ENCODE measurements around the gene STUM.

The STUM gene

DNA sequence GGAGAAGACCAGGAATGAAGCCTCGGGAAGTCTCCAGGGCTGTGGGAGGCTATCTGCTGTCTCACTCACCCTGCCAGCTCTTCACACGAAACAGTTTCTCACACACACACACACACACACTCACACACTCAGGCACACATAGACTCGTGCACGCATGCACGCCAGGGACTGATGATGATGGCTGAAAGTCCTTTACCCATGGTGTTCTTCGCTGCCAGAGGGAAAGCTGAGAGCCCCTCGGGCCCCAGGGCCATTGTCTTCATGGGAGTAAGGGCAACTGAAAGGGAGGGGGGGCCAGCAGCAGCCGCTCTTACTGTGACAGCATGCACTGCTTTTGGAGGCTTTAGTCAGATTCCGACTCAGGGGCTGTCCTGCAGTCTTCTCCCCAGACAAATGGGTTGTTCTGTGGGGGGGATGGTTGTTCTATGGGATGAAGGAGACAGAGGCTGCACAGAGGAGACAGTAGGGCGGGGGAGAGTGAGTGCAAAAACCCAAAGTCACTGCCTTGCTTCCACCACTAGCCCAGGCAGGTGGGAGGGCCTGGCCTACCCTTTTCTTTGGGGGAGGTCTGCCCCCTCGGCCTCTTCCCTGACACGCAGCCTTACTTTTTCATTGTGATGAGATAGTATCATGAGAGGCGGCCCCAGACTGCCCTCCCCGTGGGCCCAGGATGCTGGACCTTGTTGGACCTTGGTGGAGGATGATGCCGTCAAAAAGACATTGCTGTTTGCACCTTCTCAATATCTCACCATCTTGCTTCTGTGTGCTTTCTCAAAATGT is 29.0 kb downstream of the STUM start:
- peaks cover 4% of the 10 kb centered on the region for H3K4me1 ChIP-seq (ENCODE audit: insufficient read depth, insufficient read length)
- TF ChIP-seq YY1 (IDR thresholded peaks at IDR 0.05; ENCODE audit: insufficient read depth, insufficient read length) (no peak), SUZ12 (IDR thresholded peaks at IDR 0.05; ENCODE audit: extremely low read depth, insufficient read depth, insufficient read length) (no peak), ZNF274 (IDR thresholded peaks at IDR 0.05; ENCODE audit: low read depth, low read length) (no peak)
- H3K9ac ChIP-seq (ENCODE audit: insufficient read length, low read depth), result no peak overlapping the region
- H3K36me3 ChIP-seq (ENCODE audit: insufficient read depth, insufficient read length, low read length), result no peaks in the 10 kb centered on the region
- H3K4me3 ChIP-seq (ENCODE audit: insufficient read length, low read depth), result no peak overlapping the region
- H3K9me3 ChIP-seq (ENCODE audit: insufficient read depth, low read length), result peaks cover 7% of the 10 kb centered on the region; the same call in 1 of the 2 replicates
- no peak for DNase-seq (ENCODE audit: low read depth, low spot score)
- H3K27me3 ChIP-seq (ENCODE audit: insufficient read depth, insufficient read length), result no peaks in the 10 kb centered on the region

DNA sequence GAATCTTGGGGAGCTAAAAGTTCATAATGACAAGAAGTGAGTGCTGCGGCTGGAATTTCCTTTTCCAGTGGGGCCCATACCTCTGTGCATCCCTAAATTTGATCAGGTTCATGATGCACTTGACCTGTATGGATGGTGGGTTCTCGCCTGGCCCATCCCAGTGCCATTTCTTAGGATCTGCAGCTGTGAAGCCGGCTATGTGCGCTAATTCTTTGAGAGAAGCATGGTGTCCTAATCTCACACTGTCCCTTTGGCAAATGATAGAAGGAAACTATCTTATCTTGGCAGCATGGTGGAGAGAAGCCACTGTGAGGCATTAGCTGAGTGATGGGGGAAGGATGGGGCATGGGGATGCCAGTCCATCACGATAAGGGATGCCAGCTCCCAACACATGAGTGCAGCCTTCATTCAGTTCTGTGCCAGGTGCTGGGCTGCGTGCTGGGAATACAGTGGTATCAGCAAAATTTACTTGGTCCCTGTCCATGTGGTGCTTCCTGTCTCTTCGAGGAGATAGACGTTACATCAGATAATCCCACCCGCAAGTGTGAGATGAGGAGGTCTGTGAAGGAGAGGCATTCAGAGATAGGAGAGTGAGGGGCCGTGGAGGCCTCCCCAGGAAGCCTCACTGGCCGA is 30.5 kb downstream of the STUM start:
- H3K27me3 ChIP-seq (ENCODE audit: insufficient read depth, insufficient read length), result no peaks in the 10 kb centered on the region
- H3K4me3 ChIP-seq (ENCODE audit: insufficient read length, low read depth), result no peak overlapping the region
- H3K9me3 ChIP-seq (ENCODE audit: insufficient read depth, low read length), result peaks cover 7% of the 10 kb centered on the region; the same call in 1 of the 2 replicates
- TF ChIP-seq YY1 (IDR thresholded peaks at IDR 0.05; ENCODE audit: insufficient read depth, insufficient read length) (no peak), SUZ12 (IDR thresholded peaks at IDR 0.05; ENCODE audit: extremely low read depth, insufficient read depth, insufficient read length) (no peak), ZNF274 (IDR thresholded peaks at IDR 0.05; ENCODE audit: low read depth, low read length) (no peak)
- peaks cover 4% of the 10 kb centered on the region for H3K4me1 ChIP-seq (ENCODE audit: insufficient read depth, insufficient read length)
- no peak overlapping the region for H3K9ac ChIP-seq (ENCODE audit: insufficient read length, low read depth)
- DNase-seq (ENCODE audit: low read depth, low spot score), result no peak
- H3K36me3 ChIP-seq (ENCODE audit: insufficient read depth, insufficient read length, low read length), result no peaks in the 10 kb centered on the region

DNA sequence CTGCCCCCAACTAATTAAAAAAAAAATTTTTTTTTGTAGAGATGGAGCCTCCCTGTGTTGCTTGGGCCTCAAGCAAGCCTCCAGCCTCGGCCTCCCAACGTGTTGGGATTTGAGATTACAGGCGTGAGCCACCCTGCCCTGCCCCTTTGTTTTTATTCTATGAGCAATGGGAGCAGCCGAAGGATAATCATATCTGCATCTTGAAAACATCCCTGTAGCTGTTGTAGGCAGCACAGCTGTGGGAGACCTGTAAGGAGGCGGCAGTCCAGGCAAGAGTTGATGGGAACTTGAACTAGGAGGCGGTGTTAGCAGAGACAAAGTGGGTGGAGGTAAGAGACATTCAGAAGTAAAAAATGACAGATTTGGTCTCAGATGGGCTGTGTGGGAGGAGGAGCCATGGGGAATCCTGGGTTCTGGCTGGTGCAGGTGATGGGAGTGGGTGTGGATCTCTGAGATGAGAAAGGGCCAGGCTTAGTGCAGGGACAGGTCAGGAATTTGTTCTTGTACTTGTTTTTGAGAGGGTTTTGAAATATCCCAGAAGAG is 31.3 kb downstream of the STUM start:
- TF ChIP-seq SUZ12 (IDR thresholded peaks at IDR 0.05; ENCODE audit: extremely low read depth, insufficient read depth, insufficient read length) (no peak), ZNF274 (IDR thresholded peaks at IDR 0.05; ENCODE audit: low read depth, low read length) (no peak), YY1 (IDR thresholded peaks at IDR 0.05; ENCODE audit: insufficient read depth, insufficient read length) (no peak)
- no peaks in the 10 kb centered on the region for H3K27me3 ChIP-seq (ENCODE audit: insufficient read depth, insufficient read length)

DNA sequence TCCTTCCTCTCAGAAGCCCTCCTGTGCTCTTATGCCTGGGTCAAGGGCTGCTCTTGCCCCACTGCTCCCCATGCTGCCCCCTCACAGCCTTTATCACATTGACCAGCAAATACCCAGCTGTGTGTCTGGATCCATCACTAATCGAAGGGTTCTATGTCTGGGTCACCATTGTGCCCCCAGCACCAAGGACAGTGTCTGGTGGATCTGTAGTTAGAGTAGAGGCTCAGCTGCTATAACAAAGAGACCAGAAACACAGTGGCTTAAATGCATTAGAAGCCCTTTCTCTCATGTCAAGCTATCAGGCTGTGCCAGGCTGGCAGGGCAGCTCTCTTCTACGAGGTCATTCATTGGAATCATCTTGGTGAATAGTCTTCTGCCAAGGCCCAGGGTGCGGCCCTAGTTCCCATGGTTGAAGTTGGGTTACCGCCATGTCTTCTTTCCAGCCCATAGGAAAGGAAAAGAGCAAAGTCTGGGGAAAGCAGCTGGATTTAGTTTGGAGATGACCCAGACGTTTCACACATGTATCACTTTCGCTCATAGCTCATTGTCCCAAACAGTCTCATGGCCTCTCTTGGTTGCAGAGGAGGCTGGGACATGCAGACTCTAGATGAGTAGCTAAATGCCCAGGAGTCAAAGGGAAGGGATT is 32.2 kb downstream of the STUM start:
- DNase-seq (ENCODE audit: low read depth, low spot score), result no peak
- H3K9me3 ChIP-seq (ENCODE audit: insufficient read depth, low read length), result peaks cover 7% of the 10 kb centered on the region; the same call in 1 of the 2 replicates
- no peak overlapping the region for H3K4me3 ChIP-seq (ENCODE audit: insufficient read length, low read depth)
- TF ChIP-seq ZNF274 (IDR thresholded peaks at IDR 0.05; ENCODE audit: low read depth, low read length), result no peak
- TF ChIP-seq SUZ12 (IDR thresholded peaks at IDR 0.05; ENCODE audit: extremely low read depth, insufficient read depth, insufficient read length), result no peak
- no peak for TF ChIP-seq YY1 (IDR thresholded peaks at IDR 0.05; ENCODE audit: insufficient read depth, insufficient read length)
- H3K9ac ChIP-seq (ENCODE audit: insufficient read length, low read depth), result no peak overlapping the region
- peaks cover 4% of the 10 kb centered on the region for H3K4me1 ChIP-seq (ENCODE audit: insufficient read depth, insufficient read length)
- H3K36me3 ChIP-seq (ENCODE audit: insufficient read depth, insufficient read length, low read length), result no peaks in the 10 kb centered on the region
- H3K27me3 ChIP-seq (ENCODE audit: insufficient read depth, insufficient read length), result no peaks in the 10 kb centered on the region

More for the DNA sequence above, 31.3 kb downstream of the STUM start:
- no peaks in the 10 kb centered on the region for H3K36me3 ChIP-seq (ENCODE audit: insufficient read depth, insufficient read length, low read length)
- peaks cover 7% of the 10 kb centered on the region; the same call in 1 of the 2 replicates for H3K9me3 ChIP-seq (ENCODE audit: insufficient read depth, low read length)
- no peak for DNase-seq (ENCODE audit: low read depth, low spot score)
- H3K4me1 ChIP-seq (ENCODE audit: insufficient read depth, insufficient read length), result peaks cover 4% of the 10 kb centered on the region
- H3K9ac ChIP-seq (ENCODE audit: insufficient read length, low read depth), result no peak overlapping the region
- no peak overlapping the region for H3K4me3 ChIP-seq (ENCODE audit: insufficient read length, low read depth)

DNA sequence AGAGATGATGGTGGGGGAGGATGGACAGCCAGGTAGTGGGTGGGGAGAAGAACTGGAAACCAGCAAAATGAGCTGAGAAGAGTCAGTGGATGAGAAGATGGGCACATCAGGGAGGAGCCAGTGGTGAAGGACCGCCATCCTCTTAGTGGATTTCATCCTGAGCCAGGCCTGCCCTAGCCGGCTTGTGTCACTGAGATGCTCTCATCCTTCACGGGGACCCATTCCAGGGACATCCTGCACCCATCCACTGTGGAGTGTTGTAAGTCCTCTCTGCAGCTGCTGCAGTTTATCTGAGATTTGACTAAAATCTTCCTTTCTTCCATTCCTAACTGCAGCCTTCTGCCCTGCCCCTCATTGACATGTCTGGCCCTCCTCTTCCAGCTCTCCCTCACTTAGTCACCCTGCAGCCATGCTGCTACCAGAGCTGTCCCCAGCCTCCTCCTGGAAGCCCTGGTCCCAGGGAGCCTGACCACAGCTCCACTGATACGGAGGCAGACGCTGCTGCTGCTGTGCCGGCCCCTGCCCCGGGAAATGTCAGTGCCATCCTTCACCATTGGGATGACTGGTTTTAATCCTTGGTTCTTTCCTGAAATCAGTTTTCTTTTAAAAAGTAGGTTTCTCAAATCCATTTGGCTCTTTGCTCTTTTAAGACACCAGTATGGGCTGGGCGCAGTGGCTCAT is 33.2 kb downstream of the STUM start:
- DNase-seq (ENCODE audit: low read depth, low spot score), result no peak
- peaks cover 4% of the 10 kb centered on the region for H3K4me1 ChIP-seq (ENCODE audit: insufficient read depth, insufficient read length)
- H3K9me3 ChIP-seq (ENCODE audit: insufficient read depth, low read length), result peaks cover 7% of the 10 kb centered on the region; the same call in 1 of the 2 replicates
- H3K27me3 ChIP-seq (ENCODE audit: insufficient read depth, insufficient read length), result no peaks in the 10 kb centered on the region
- no peak for TF ChIP-seq SUZ12 (IDR thresholded peaks at IDR 0.05; ENCODE audit: extremely low read depth, insufficient read depth, insufficient read length)
- TF ChIP-seq ZNF274 (IDR thresholded peaks at IDR 0.05; ENCODE audit: low read depth, low read length), result no peak
- TF ChIP-seq YY1 (IDR thresholded peaks at IDR 0.05; ENCODE audit: insufficient read depth, insufficient read length), result no peak
- H3K9ac ChIP-seq (ENCODE audit: insufficient read length, low read depth), result no peak overlapping the region
- H3K4me3 ChIP-seq (ENCODE audit: insufficient read length, low read depth), result no peak overlapping the region
- H3K36me3 ChIP-seq (ENCODE audit: insufficient read depth, insufficient read length, low read length), result no peaks in the 10 kb centered on the region

DNA sequence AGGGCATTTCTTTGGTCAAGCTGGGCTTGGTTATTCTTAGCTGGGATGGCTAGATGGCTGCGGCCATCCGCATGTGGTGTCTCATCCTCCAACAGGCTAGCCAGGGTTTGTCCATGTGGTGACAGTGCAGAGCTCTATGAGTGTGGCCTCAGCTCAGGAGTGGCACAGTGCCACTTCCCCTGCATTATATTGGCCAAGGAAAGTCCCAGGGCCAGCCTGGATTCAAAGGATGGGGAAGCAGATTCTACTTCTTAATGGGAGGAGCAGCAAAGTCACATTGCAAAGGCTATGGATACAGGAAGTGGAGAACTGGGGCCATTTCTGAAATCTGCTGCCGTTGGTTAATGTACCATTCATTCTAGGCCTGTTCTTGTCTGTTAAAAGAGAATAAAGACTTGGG is 34.4 kb downstream of the STUM start:
- Histone ChIP-seq H3K9me3 (ENCODE audit: insufficient read depth, low read length) (peaks cover 7% of the 10 kb centered on the region; the same call in 1 of the 2 replicates), H3K36me3 (ENCODE audit: insufficient read depth, insufficient read length, low read length) (no peaks in the 10 kb centered on the region), H3K4me3 (ENCODE audit: insufficient read length, low read depth) (no peak overlapping the region), H3K4me1 (ENCODE audit: insufficient read depth, insufficient read length) (peaks cover under 1% of the 10 kb centered on the region), H3K9ac (ENCODE audit: insufficient read length, low read depth) (no peak overlapping the region), H3K27me3 (ENCODE audit: insufficient read depth, insufficient read length) (no peaks in the 10 kb centered on the region)
- no peak for DNase-seq (ENCODE audit: low read depth, low spot score)
- TF ChIP-seq ZNF274 (IDR thresholded peaks at IDR 0.05; ENCODE audit: low read depth, low read length), result no peak
- TF ChIP-seq SUZ12 (IDR thresholded peaks at IDR 0.05; ENCODE audit: extremely low read depth, insufficient read depth, insufficient read length), result no peak
- TF ChIP-seq YY1 (IDR thresholded peaks at IDR 0.05; ENCODE audit: insufficient read depth, insufficient read length), result no peak

All from NT2/D1 (cell line).